H9 (cell line): ENCODE results near the gene CAMLG. TPM values are rescaled to one million over a fixed set of nuclear protein-coding genes. Genes with fewer than 3 reads are reported as not detected.
"Not testable (repeated sequence)": the region's sequence is repeated elsewhere in the genome, so short reads cannot be mapped to it uniquely, and the experiment has no call there.

Experiments
- DNase-seq: peaks from one replicate; pipeline ENCODE4 v3.0.0-alpha.2; 2017
- H2AFZ ChIP-seq: one replicate; pipeline ENCODE4 v1.6.1; 2013; ENCODE audit warnings: mild to moderate bottlenecking, low read length, control low read depth, moderate library complexity
- H2AK5ac ChIP-seq: 2 replicates; pipeline ENCODE4 v1.6.1; 2013; ENCODE audit warnings: low read length, control low read depth, mixed read lengths; ENCODE audit not compliant: insufficient read length
- H2BK120ac ChIP-seq: one replicate; pipeline ENCODE4 v1.6.1; 2013; ENCODE audit warnings: low read depth, mild to moderate bottlenecking, low read length, control low read depth, inconsistent platforms; ENCODE audit not compliant: poor library complexity, severe bottlenecking
- H2BK12ac ChIP-seq: 2 replicates; pipeline ENCODE4 v1.6.1; 2013; ENCODE audit warnings: low read length, control low read depth, mixed read lengths, low read depth; ENCODE audit not compliant: insufficient read length
- H2BK15ac ChIP-seq: 2 replicates; pipeline ENCODE4 v1.6.1; 2013; ENCODE audit warnings: low read depth, low read length, control low read depth
- H2BK20ac ChIP-seq: one replicate; pipeline ENCODE4 v1.6.1; 2013; ENCODE audit warnings: low read depth, mild to moderate bottlenecking, low read length, control low read depth, inconsistent platforms; ENCODE audit not compliant: poor library complexity, severe bottlenecking
- H2BK5ac ChIP-seq: 2 replicates; pipeline ENCODE4 v1.6.1; 2013; ENCODE audit warnings: low read length, control low read depth, mixed read lengths; ENCODE audit not compliant: insufficient read length
- H3K14ac ChIP-seq: 2 replicates; pipeline ENCODE4 v1.6.1; 2013; ENCODE audit warnings: low read length, control low read depth; ENCODE audit not compliant: insufficient read depth
- H3K18ac ChIP-seq: 2 replicates; pipeline ENCODE4 v1.6.1; 2013; ENCODE audit warnings: low read depth, mild to moderate bottlenecking, mixed read lengths, low read length, control low read depth; ENCODE audit not compliant: insufficient read length
- H3K23ac ChIP-seq: 2 replicates; pipeline ENCODE4 v1.6.1; 2013; ENCODE audit warnings: low read length, control low read depth, mixed read lengths, low read depth; ENCODE audit not compliant: insufficient read length
- H3K23me2 ChIP-seq: 2 replicates; pipeline ENCODE4 v1.6.1; 2013; ENCODE audit warnings: low read depth, mild to moderate bottlenecking, mixed read lengths, low read length, control low read depth; ENCODE audit not compliant: insufficient read length, poor library complexity, severe bottlenecking
- H3K27ac ChIP-seq: 2 replicates; pipeline ENCODE4 v1.5.1; 2013; ENCODE audit warnings: low read length, control low read depth, mixed read lengths, low read depth; ENCODE audit not compliant: insufficient read length
- H3K27me3 ChIP-seq: 2 replicates; pipeline ENCODE4 v1.6.1; 2013; ENCODE audit warnings: low read length, control low read depth, inconsistent platforms; ENCODE audit not compliant: insufficient read depth
- H3K4ac ChIP-seq: 2 replicates; pipeline ENCODE4 v1.6.1; 2013; ENCODE audit warnings: low read depth, mild to moderate bottlenecking, control low read depth, inconsistent platforms, low read length, moderate library complexity
- H3K4me1 ChIP-seq: 2 replicates; pipeline ENCODE4 v1.6.1; 2013; ENCODE audit warnings: low read length, control low read depth, inconsistent platforms; ENCODE audit not compliant: insufficient read depth
- H3K4me2 ChIP-seq: 2 replicates; pipeline ENCODE4 v1.6.1; 2013; ENCODE audit warnings: low read length, control low read depth, mixed read lengths; ENCODE audit not compliant: insufficient read length, insufficient read depth
- H3K56ac ChIP-seq: 2 replicates; pipeline ENCODE4 v1.6.1; 2013; ENCODE audit warnings: low read depth, mild to moderate bottlenecking, mixed read lengths, low read length, control low read depth; ENCODE audit not compliant: insufficient read length
- H3K79me1 ChIP-seq: 2 replicates; pipeline ENCODE4 v1.6.1; 2013; ENCODE audit warnings: low read depth, mild to moderate bottlenecking, moderate library complexity, low read length, control low read depth, inconsistent platforms; ENCODE audit not compliant: insufficient read depth, poor library complexity, severe bottlenecking
- H3K79me2 ChIP-seq: 2 replicates; pipeline ENCODE4 v1.6.1; 2013; ENCODE audit warnings: low read length, control low read depth, inconsistent platforms; ENCODE audit not compliant: insufficient read depth
- H3K9ac ChIP-seq: 2 replicates; pipeline ENCODE4 v1.6.1; 2013; ENCODE audit warnings: low read length, control low read depth, mixed read lengths; ENCODE audit not compliant: insufficient read length; ENCODE audit errors: extremely low read depth
- H3K9me3 ChIP-seq: one replicate; pipeline ENCODE4 v1.6.1; 2013; ENCODE audit warnings: low read depth, low read length, inconsistent platforms; ENCODE audit not compliant: control insufficient read depth
- H3T11ph ChIP-seq: one replicate; pipeline ENCODE4 v1.6.1; 2013; ENCODE audit warnings: mild to moderate bottlenecking, low read length, control low read depth, inconsistent platforms
- H4K20me1 ChIP-seq: one replicate; pipeline ENCODE4 v1.6.1; 2013; ENCODE audit not compliant: control insufficient read depth, insufficient read length, insufficient read depth
- H4K5ac ChIP-seq: 2 replicates; pipeline ENCODE4 v1.6.1; 2013; ENCODE audit warnings: low read depth, mild to moderate bottlenecking, mixed read lengths, low read length, control low read depth; ENCODE audit not compliant: insufficient read length
- H4K8ac ChIP-seq: replicated peaks from 2 replicates; pipeline ENCODE4 v1.6.1; 2013; ENCODE audit warnings: low read length, control low read depth, mixed read lengths, low read depth; ENCODE audit not compliant: insufficient read length
- H4K91ac ChIP-seq: 2 replicates; pipeline ENCODE4 v1.6.1; 2013; ENCODE audit warnings: low read depth, mild to moderate bottlenecking, moderate library complexity, mixed read lengths, low read length, control low read depth; ENCODE audit not compliant: insufficient read length
- H3K27ac Mint-ChIP-seq, 3 experiments: 2 replicates in 2 of 3; 3 replicates in 1 of 3; pipeline ENCODE4 v1.8.0; 2020 to 2021; ENCODE audit warnings: mixed read lengths in 3 of 3, mild to moderate bottlenecking in 1 of 3, moderate library complexity in 1 of 3
- H3K27me3 Mint-ChIP-seq: 2 replicates; pipeline ENCODE4 v1.8.0; 2021; ENCODE audit warnings: low read depth, mild to moderate bottlenecking, moderate library complexity, mixed read lengths
- H3K36me3 Mint-ChIP-seq, 3 experiments: 2 replicates in 2 of 3; 3 replicates in 1 of 3; pipeline ENCODE4 v1.8.0; 2020 to 2021; ENCODE audit warnings: low read depth in 3 of 3, mixed read lengths in 3 of 3; ENCODE audit not compliant: insufficient read depth in 1 of 3
- H3K4me1 Mint-ChIP-seq, 2 experiments: 2 replicates each; pipeline ENCODE4 v1.8.0; 2020; ENCODE audit warnings: mixed read lengths in 2 of 2
- H3K4me3 Mint-ChIP-seq, 2 experiments: 2 replicates in 1 of 2; 3 replicates in 1 of 2; pipeline ENCODE4 v1.8.0; 2020 to 2021; ENCODE audit warnings: mild to moderate bottlenecking in 2 of 2, mixed read lengths in 2 of 2, moderate library complexity in 1 of 2
- H3K9me3 Mint-ChIP-seq, 2 experiments: 2 replicates in 1 of 2; 3 replicates in 1 of 2; pipeline ENCODE4 v1.8.0; 2020; ENCODE audit warnings: mild to moderate bottlenecking in 2 of 2, mixed read lengths in 2 of 2, moderate library complexity in 1 of 2
- WGBS: extraction: QIAGEN DNeasy Blood & Tissue Kit; methylation state at CpG from one replicate; pipeline ENCODE4 v1.1.7; 2013; ENCODE audit warnings: missing lambda C conversion rate, low lambda C conversion rate, mixed read lengths; ENCODE audit not compliant: insufficient read length; ENCODE audit errors: extremely low coverage; 5-methylcytosine and 5-hydroxymethylcytosine counted together
- total RNA-seq: library from RNA; stranded (reverse); gene quantifications from 2 replicates; pipeline ENCODE4 v1.2.1, GENCODE V29; 2021
- TF ChIP-seq, protein P1 (sequence below): fragments of 200-600 bp; sonication (generic); conservative IDR thresholded peaks from 3 replicates; pipeline ENCODE4 v1.8.0; 2021; ENCODE audit warnings: antibody characterized with exemption, mild to moderate bottlenecking

Gene CAMLG
- total RNA-seq, 1 experiment from 2014 or later, result 33.1 TPM

DNA sequence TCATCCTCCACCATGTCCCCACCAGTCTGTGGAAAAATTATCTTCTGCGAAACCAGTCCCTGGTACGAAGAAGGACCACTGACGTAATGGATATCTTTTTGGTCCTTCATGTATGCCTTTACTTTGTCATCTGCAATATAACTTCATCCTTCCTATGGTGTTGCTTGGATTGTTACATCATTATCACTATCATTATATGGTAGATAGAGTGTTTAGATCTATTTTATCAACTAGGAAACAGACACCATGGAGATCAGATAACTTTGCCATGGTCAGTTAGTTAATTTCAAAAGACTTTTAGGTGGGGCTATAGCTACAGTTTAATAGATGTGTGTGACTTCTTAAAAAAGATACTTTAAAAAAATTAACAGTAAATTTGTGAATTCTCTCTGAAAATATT is 23.8 kb upstream of the CAMLG start:
- H4K5ac ChIP-seq, result no peak overlapping the region
- no peak for DNase-seq
- no peaks in the 10 kb centered on the region for H3K4me1 ChIP-seq
- H4K20me1 ChIP-seq, result no peaks in the 10 kb centered on the region
- no peak overlapping the region for H3K56ac ChIP-seq
- TF ChIP-seq, protein P1, sequence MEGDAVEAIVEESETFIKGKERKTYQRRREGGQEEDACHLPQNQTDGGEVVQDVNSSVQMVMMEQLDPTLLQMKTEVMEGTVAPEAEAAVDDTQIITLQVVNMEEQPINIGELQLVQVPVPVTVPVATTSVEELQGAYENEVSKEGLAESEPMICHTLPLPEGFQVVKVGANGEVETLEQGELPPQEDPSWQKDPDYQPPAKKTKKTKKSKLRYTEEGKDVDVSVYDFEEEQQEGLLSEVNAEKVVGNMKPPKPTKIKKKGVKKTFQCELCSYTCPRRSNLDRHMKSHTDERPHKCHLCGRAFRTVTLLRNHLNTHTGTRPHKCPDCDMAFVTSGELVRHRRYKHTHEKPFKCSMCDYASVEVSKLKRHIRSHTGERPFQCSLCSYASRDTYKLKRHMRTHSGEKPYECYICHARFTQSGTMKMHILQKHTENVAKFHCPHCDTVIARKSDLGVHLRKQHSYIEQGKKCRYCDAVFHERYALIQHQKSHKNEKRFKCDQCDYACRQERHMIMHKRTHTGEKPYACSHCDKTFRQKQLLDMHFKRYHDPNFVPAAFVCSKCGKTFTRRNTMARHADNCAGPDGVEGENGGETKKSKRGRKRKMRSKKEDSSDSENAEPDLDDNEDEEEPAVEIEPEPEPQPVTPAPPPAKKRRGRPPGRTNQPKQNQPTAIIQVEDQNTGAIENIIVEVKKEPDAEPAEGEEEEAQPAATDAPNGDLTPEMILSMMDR, result no peak
- H3K9me3 ChIP-seq, result no peaks in the 10 kb centered on the region
- H3K4ac ChIP-seq, result no peak overlapping the region
- no peak overlapping the region for H2BK5ac ChIP-seq
- no peak overlapping the region for H3T11ph ChIP-seq
- no peak overlapping the region for H3K4me2 ChIP-seq
- Mint-ChIP-seq H3K9me3 (no peaks in the 10 kb centered on the region; a peak in 1 of 5 replicates), H3K36me3 (peaks cover 27 to 63% (median 45%) of the 10 kb centered on the region in 3 experiments), H3K27me3 (no peaks in the 10 kb centered on the region), H3K4me3 (no peak overlapping the region), H3K4me1 (peaks cover 4 to 6% of the 10 kb centered on the region in 2 experiments; a peak in 2 of 4 replicates), H3K27ac (no peak overlapping the region; a peak in 1 of 7 replicates)
- no peak overlapping the region for H2AFZ ChIP-seq
- no peak overlapping the region for H2BK12ac ChIP-seq
- H3K27me3 ChIP-seq, result no peaks in the 10 kb centered on the region
- no peak overlapping the region for H3K27ac ChIP-seq
- no peak overlapping the region for H3K9ac ChIP-seq
- no peak overlapping the region for H4K91ac ChIP-seq
- H3K18ac ChIP-seq, result no peak overlapping the region
- no peak overlapping the region for H3K23ac ChIP-seq
- H3K23me2 ChIP-seq, result no peaks in the 10 kb centered on the region
- H2BK20ac ChIP-seq, result no peak overlapping the region
- no peaks in the 10 kb centered on the region for H3K79me1 ChIP-seq
- no peaks in the 10 kb centered on the region for H3K79me2 ChIP-seq
- no peak overlapping the region for H2AK5ac ChIP-seq
- no peak overlapping the region for H2BK120ac ChIP-seq
- H4K8ac ChIP-seq, result no peak overlapping the region
- no CpG with 5 or more reads among the region's 3 CpGs for whole genome bisulfite sequencing
- no peak overlapping the region for H3K14ac ChIP-seq
- H2BK15ac ChIP-seq, result no peak overlapping the region

DNA sequence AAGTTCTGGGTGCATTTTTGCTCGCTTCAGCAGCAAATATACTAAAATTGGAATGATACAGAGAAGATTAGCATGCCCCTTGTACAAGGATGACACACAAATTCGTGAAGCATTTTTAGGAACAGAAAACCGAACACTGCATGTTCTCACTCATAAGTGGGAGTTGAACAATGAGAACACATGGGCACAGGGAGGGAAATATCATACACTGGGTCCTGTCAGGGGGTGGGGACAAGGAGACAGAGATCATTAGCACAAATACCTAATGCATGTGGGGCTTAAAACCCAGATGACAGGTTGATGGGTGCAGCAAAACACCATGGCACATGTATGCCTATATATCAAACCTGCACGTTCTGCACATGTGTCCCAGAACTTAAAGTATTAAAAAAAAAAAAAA is 22.9 kb upstream of the CAMLG start:
- not testable (repeated sequence) for H2AFZ ChIP-seq, H3K23ac ChIP-seq, H2BK20ac ChIP-seq, H3T11ph ChIP-seq, H3K27ac Mint-ChIP-seq, H3K9me3 ChIP-seq, H2BK5ac ChIP-seq, H3K18ac ChIP-seq, H2BK120ac ChIP-seq, H4K91ac ChIP-seq, H3K4me3 Mint-ChIP-seq, H3K27me3 Mint-ChIP-seq, DNase-seq, H4K20me1 ChIP-seq, H3K4me1 Mint-ChIP-seq, H2BK12ac ChIP-seq, H3K79me2 ChIP-seq, H2AK5ac ChIP-seq, H3K4me1 ChIP-seq, H3K14ac ChIP-seq, H3K4ac ChIP-seq, H3K27me3 ChIP-seq, H3K23me2 ChIP-seq, H4K8ac ChIP-seq, H2BK15ac ChIP-seq, H3K9me3 Mint-ChIP-seq, H4K5ac ChIP-seq, H3K9ac ChIP-seq, H3K4me2 ChIP-seq, H3K56ac ChIP-seq, H3K27ac ChIP-seq, H3K79me1 ChIP-seq
- H3K36me3 Mint-ChIP-seq, result peaks cover 21 to 62% (median 40%) of the 10 kb centered on the region in 3 experiments
- WGBS, result no CpG with 5 or more reads among the region's 4 CpGs
